Breast epithelium (tissue), 4 donors: ENCODE measurements around the gene RPL7L1. TPM values are rescaled to one million over a fixed set of nuclear protein-coding genes. Genes with fewer than 3 reads are reported as not detected.

ENCODE experiments used
- DNase-seq, 2 donors: peaks; one replicate each; pipeline ENCODE4 v3.0.0-alpha.2; 2019; ENCODE audit warnings: low spot score in 2 of 2
- H3K27ac ChIP-seq, 2 donors: fragments of 200-600 bp; sonication (generic) in 1 of 2; one replicate each; pipeline ENCODE4 v1.5.1; 2016 to 2019; ENCODE audit warnings: mild to moderate bottlenecking in 1 of 2
- H3K27me3 ChIP-seq, 2 donors: fragments of 200-600 bp; sonication (generic) in 1 of 2; one replicate each; pipeline versions ENCODE4 v1.5.1 to v1.6.0; 2017 to 2019; ENCODE audit warnings: control low read depth in 1 of 2, mild to moderate bottlenecking in 1 of 2
- H3K36me3 ChIP-seq: fragments of 200-600 bp; one replicate; pipeline ENCODE4 v1.5.1; 2019
- H3K4me1 ChIP-seq, 2 donors: fragments of 200-600 bp; sonication (generic); one replicate each; pipeline ENCODE4 v1.5.1; 2016 to 2019; ENCODE audit warnings: control low read depth in 1 of 2
- H3K4me3 ChIP-seq, 3 donors: fragments of 200-600 bp; sonication (generic); 1 replicate in 2 of 3; 2 replicates in 1 of 3; pipeline ENCODE4 v1.5.1; 2016 to 2019; ENCODE audit warnings: mild to moderate bottlenecking in 3 of 3, moderate library complexity in 2 of 3
- H3K9me3 ChIP-seq, 2 donors: fragments of 200-600 bp; sonication (generic) in 1 of 2; one replicate each; pipeline ENCODE4 v1.5.1; 2016 to 2019; ENCODE audit warnings: control low read depth in 1 of 2
- CTCF ChIP-seq, 3 donors: fragments of 450-650 bp; IDR thresholded peaks; one replicate each; pipeline ENCODE4 v1.5.1; 2016 to 2017; ENCODE audit warnings: antibody characterized with exemption in 3 of 3, mild to moderate bottlenecking in 3 of 3, moderate library complexity in 3 of 3
- POLR2A ChIP-seq: fragments of 450-650 bp; IDR thresholded peaks from one replicate; pipeline ENCODE4 v1.6.1; 2016; ENCODE audit warnings: antibody characterized with exemption, mild to moderate bottlenecking, moderate library complexity
- POLR2AphosphoS5 ChIP-seq, 3 donors: sonication (generic); formaldehyde crosslinking; IDR thresholded peaks; one replicate each; pipeline ENCODE4 v1.6.1; 2017; ENCODE audit warnings: antibody characterized with exemption in 3 of 3
- intact Hi-C: fragments of 100-400 bp; cut with DNase I; formaldehyde crosslinking; loops from one replicate; pipeline ENCODE4 v1.15.1; 2023; ENCODE audit warnings: low total_unique reads
- total RNA-seq, 3 donors: library from RNA; depleted of rRNA; stranded (reverse); fragments of >200 nt; gene quantifications; one replicate each; pipeline ENCODE4 v1.1.0, GENCODE V29; 2016

Gene RPL7L1
- total RNA-seq, 3 donors from 2014 or later: 85.5 to 107 (median 90.1) TPM

- Histone ChIP-seq H3K36me3 (no peaks in the 10 kb centered on the region), H3K9me3 (no peaks in the 10 kb centered on the region), H3K27me3 (no peaks in the 10 kb centered on the region), H3K27ac (no peak overlapping the region), H3K4me1 (no peaks in the 10 kb centered on the region), H3K4me3 (no peak overlapping the region)
- TF ChIP-seq POLR2AphosphoS5 (IDR thresholded peaks at IDR 0.05): no peak
- TF ChIP-seq CTCF (IDR thresholded peaks at IDR 0.05): no peak
- TF ChIP-seq POLR2A: no peak
- DNase-seq: no peak
- intact Hi-C loops: loop anchor here (10.0 kb wide), 1 partner anchor 237 kb away; no protein-coding TSS in a partner anchor
These were observed 27.9 kb downstream of the RPL7L1 start for GRCh38 chr6:42907336-42907735.

DNA sequence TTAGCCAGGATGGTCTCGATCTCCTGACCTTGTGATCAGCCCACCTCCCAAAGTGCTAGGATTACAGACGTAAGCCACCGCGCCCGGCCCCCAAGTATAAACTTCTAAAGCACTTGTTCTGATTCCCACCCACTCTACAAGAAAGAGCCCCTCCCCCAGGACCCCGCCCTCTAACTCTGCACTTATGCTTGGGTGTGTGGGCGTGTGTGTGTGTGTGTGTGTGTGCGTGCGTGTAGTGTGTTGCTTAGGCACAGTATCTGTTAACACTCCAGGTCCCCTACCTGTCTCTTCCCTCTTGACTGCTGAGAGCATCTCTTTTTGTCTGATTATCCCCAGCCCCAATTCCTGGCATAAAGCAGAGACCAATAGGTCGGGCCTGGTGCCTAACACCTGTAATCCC lies 30.4 kb downstream of the RPL7L1 start:
- intact Hi-C loops: loop anchor here (10.0 kb wide), 1 partner anchor 235 kb away; no protein-coding TSS in a partner anchor
- Histone ChIP-seq H3K9me3 (no peaks in the 10 kb centered on the region), H3K27ac (no peak overlapping the region), H3K36me3 (no peaks in the 10 kb centered on the region), H3K27me3 (no peaks in the 10 kb centered on the region), H3K4me3 (no peak overlapping the region), H3K4me1 (no peaks in the 10 kb centered on the region)
- no peak for TF ChIP-seq CTCF (IDR thresholded peaks at IDR 0.05)
- no peak for DNase-seq

GRCh38 chr6:42911171-42912021 lies 32.0 kb downstream of the RPL7L1 start:
- Histone ChIP-seq H3K27me3 (no peaks in the 10 kb centered on the region), H3K4me1 (no peaks in the 10 kb centered on the region), H3K27ac (no peak overlapping the region), H3K4me3 (peak overlapping the region; percentile 3 to 68 (median 51)), H3K36me3 (no peaks in the 10 kb centered on the region), H3K9me3 (no peaks in the 10 kb centered on the region)
- no peak for DNase-seq
- TF ChIP-seq POLR2AphosphoS5 (IDR thresholded peaks at IDR 0.05): no peak
- no peak for TF ChIP-seq POLR2A
- TF ChIP-seq CTCF (IDR thresholded peaks at IDR 0.05): no peak
- intact Hi-C loops: no loop called here

- Histone ChIP-seq H3K4me3 (no peak overlapping the region), H3K36me3 (no peaks in the 10 kb centered on the region), H3K27me3 (no peaks in the 10 kb centered on the region), H3K9me3 (no peaks in the 10 kb centered on the region), H3K4me1 (no peaks in the 10 kb centered on the region), H3K27ac (no peak overlapping the region)
- intact Hi-C loops: no loop called here
- no peak for DNase-seq
- TF ChIP-seq POLR2AphosphoS5 (IDR thresholded peaks at IDR 0.05): no peak
- TF ChIP-seq POLR2A: no peak
- no peak for TF ChIP-seq CTCF (IDR thresholded peaks at IDR 0.05)
These were observed 35.1 kb downstream of the RPL7L1 start for GRCh38 chr6:42914546-42914945.

DNA sequence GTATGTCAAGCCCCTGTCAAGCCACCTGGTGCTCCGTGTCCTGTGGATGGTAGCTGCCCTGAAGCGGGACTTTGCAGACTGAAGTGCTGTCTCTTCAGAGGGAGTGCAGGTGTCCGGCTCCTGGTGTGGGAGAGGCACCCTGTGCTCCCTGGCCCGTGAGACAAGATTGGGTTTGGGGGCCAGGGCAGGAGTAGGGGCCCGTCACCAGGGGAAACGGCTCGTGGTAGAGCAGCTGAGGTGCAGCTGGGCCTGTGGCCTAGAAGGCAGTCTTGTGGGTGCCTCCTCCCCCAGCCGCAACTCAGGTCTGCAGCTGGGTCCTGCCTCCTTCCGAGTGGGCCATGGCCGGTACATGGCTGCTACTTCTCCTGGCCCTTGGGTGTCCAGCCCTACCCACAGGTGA lies 36.3 kb downstream of the RPL7L1 start, which contains the start of gene PTCRA:
Gene PTCRA (plus strand): TSS at position 322 of the 400 bp plus-strand sequence. CDS start 17 bp downstream, at position 339.
- Histone ChIP-seq H3K4me3 (no peak within 1 kb of the TSS), H3K27ac (no peak within 1 kb of the TSS), H3K36me3 (no peaks in the 10 kb centered on the region), H3K27me3 (no peaks in the 10 kb centered on the region), H3K9me3 (no peaks in the 10 kb centered on the region), H3K4me1 (no peaks in the 10 kb centered on the region)
- intact Hi-C loops: no loop called here
- TF ChIP-seq CTCF (IDR thresholded peaks at IDR 0.05): no peak
- no peak for TF ChIP-seq POLR2AphosphoS5 (IDR thresholded peaks at IDR 0.05)
- TF ChIP-seq POLR2A: no peak
- DNase-seq: no peak
